Femur (tissue), 1 donor: ENCODE data around the gene OTOA.
"Not testable (repeated sequence)": the region's sequence is repeated elsewhere in the genome, so short reads cannot be mapped to it uniquely, and the experiment has no call there.

Experiments
- DNase-seq: peaks from one replicate; pipeline ENCODE4 v3.0.0-alpha.2; 2017

The OTOA gene

GRCh38 chr16:21663889-21664647, at the start of gene OTOA:
OTOA (plus strand) TSS chr16:21663968; CDS start chr16:21678515, 14,547 bp downstream.
- no peak for DNase-seq

- no peak for DNase-seq
These were observed 48.9 kb upstream of the OTOA start for GRCh38 chr16:21614896-21615295.

- DNase-seq, result no peak
These were observed 46.2 kb upstream of the OTOA start for GRCh38 chr16:21617607-21618006.

- no peak for DNase-seq
These were observed 45.5 kb upstream of the OTOA start for GRCh38 chr16:21618281-21618680.

- no peak for DNase-seq
These were observed 43.9 kb upstream of the OTOA start for GRCh38 chr16:21619765-21620425.

GRCh38 chr16:21620592-21620991, 43.2 kb upstream of the OTOA start:
- no peak for DNase-seq

- no peak for DNase-seq
These were observed 41.2 kb upstream of the OTOA start for GRCh38 chr16:21622545-21622944.

- DNase-seq, result no peak
These were observed 38.7 kb upstream of the OTOA start for GRCh38 chr16:21625026-21625425.

- DNase-seq, result peak; percentile 33
These were observed 37.0 kb upstream of the OTOA start for GRCh38 chr16:21626659-21627277.

GRCh38 chr16:21628121-21628726, 35.5 kb upstream of the OTOA start:
- DNase-seq, result no peak

GRCh38 chr16:21628772-21629171, 35.0 kb upstream of the OTOA start:
- no peak for DNase-seq

GRCh38 chr16:21629616-21630539, 33.9 kb upstream of the OTOA start:
- not testable (repeated sequence) for DNase-seq

- not testable (repeated sequence) for DNase-seq
These were observed 32.9 kb upstream of the OTOA start for GRCh38 chr16:21630866-21631265.

- not testable (repeated sequence) for DNase-seq
These were observed 32.4 kb upstream of the OTOA start for GRCh38 chr16:21631376-21631775.

- DNase-seq, result not testable (repeated sequence)
These were observed 31.7 kb upstream of the OTOA start for GRCh38 chr16:21631951-21632575.

GRCh38 chr16:21634216-21634615, 29.6 kb upstream of the OTOA start:
- no peak for DNase-seq

- DNase-seq, result not testable (repeated sequence)
These were observed 28.1 kb upstream of the OTOA start for GRCh38 chr16:21635694-21636093.

- DNase-seq, result no peak
These were observed 26.5 kb upstream of the OTOA start for GRCh38 chr16:21637032-21637968.

- no peak for DNase-seq
These were observed 25.2 kb upstream of the OTOA start for GRCh38 chr16:21638573-21638975.

- DNase-seq, result no peak
These were observed 24.3 kb upstream of the OTOA start for GRCh38 chr16:21639493-21639892.

GRCh38 chr16:21641916-21642315, 21.9 kb upstream of the OTOA start:
- no peak for DNase-seq
